ENCODE measurements around the gene HSD17B11. TPM values are rescaled to one million over a fixed set of nuclear protein-coding genes. Genes with fewer than 3 reads are reported as not detected.

HSD17B11 gene
- total and polyA plus RNA-seq, 8 donors: 46.4 to 84.3 (median 76.8) TPM

DNA sequence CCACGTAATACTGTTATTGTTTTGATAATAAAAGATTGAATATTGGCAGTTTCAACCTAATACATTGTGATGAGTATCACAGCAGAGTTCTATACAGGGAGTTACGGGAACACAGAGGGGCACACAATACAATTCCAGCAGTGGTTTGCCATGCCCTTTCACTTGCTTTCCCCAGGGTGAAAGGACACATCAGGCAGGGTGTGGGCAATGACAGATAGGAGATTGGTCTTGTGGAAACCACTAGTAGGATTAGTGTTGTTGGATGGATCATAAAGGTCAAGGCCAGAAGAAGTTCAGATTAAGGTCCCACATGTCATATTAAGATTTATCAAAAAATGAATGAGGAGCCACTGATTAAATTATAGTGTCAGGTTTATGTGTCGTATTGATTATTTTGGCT, 8.1 kb downstream of the HSD17B11 start:
- Histone ChIP-seq H3K4me1 (peaks cover 0 to 26% of the 10 kb centered on the region in 2 donors), H3K27ac (no peak overlapping the region), H3K4me3 (no peak overlapping the region), H3K36me3 (peaks cover 0 to 24% of the 10 kb centered on the region in 2 donors), H3K27me3 (no peaks in the 10 kb centered on the region), H3K9me3 (no peaks in the 10 kb centered on the region)
- intact Hi-C loops (cut with DNase I): no loop called here
- TF ChIP-seq, protein P1, sequence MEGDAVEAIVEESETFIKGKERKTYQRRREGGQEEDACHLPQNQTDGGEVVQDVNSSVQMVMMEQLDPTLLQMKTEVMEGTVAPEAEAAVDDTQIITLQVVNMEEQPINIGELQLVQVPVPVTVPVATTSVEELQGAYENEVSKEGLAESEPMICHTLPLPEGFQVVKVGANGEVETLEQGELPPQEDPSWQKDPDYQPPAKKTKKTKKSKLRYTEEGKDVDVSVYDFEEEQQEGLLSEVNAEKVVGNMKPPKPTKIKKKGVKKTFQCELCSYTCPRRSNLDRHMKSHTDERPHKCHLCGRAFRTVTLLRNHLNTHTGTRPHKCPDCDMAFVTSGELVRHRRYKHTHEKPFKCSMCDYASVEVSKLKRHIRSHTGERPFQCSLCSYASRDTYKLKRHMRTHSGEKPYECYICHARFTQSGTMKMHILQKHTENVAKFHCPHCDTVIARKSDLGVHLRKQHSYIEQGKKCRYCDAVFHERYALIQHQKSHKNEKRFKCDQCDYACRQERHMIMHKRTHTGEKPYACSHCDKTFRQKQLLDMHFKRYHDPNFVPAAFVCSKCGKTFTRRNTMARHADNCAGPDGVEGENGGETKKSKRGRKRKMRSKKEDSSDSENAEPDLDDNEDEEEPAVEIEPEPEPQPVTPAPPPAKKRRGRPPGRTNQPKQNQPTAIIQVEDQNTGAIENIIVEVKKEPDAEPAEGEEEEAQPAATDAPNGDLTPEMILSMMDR (IDR thresholded peaks at IDR 0.05): no peak
- DNase-seq (no peak), ATAC-seq (no peak)

- no peaks in the 10 kb centered on the region for H3K27me3 ChIP-seq
- TF ChIP-seq, protein P1 (IDR thresholded peaks at IDR 0.05): no peak
- H3K4me3 ChIP-seq: no peak overlapping the region
- intact Hi-C loops (cut with DNase I): no loop called here
- ATAC-seq (no peak), DNase-seq (no peak)
- H3K9me3 ChIP-seq: no peaks in the 10 kb centered on the region
- H3K36me3 ChIP-seq: peaks cover 0 to 24% of the 10 kb centered on the region in 2 donors
- no peak overlapping the region for H3K27ac ChIP-seq
- H3K4me1 ChIP-seq: peaks cover 0 to 18% of the 10 kb centered on the region in 2 donors
Measured at GRCh38 chr4:87382116-87382515, 8.9 kb downstream of the HSD17B11 start.

DNA sequence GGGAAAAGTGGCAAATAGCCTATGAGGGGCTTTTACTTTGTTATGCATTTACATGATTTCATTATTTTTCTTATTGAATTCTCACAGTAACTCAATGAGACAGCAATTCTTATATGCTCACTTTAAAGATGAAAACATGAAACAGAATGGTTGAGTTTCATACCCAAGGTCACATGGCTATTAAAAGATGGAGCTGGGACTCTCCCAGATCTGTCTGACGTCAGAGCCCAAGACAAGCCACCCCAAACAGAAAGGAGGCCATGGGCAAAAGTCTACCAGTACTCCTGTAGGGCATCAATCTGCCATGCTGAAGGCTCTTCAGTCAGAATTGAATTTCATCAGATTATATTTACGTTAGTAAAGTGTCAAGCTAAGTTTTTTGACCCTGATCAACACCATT, 13.2 kb downstream of the HSD17B11 start:
- Histone ChIP-seq H3K9me3 (no peaks in the 10 kb centered on the region), H3K27ac (no peak overlapping the region), H3K4me1 (peaks cover 5 to 8% of the 10 kb centered on the region in 2 donors), H3K27me3 (no peaks in the 10 kb centered on the region), H3K36me3 (peaks cover 0 to 37% of the 10 kb centered on the region in 2 donors), H3K4me3 (no peak overlapping the region)
- no peak for DNase-seq
- no peak for ATAC-seq
- TF ChIP-seq, protein P1 (IDR thresholded peaks at IDR 0.05): no peak
- intact Hi-C loops (cut with DNase I): no loop called here

- peak overlapping the region in 1 of 2 donors; percentile 67 for H3K27ac ChIP-seq
- peak; percentile 92 for ATAC-seq
- no peak overlapping the region for H3K4me3 ChIP-seq
- DNase-seq: peak in 2 of 4 donors; percentile 41 to 72
- TF ChIP-seq, protein P1 (IDR thresholded peaks at IDR 0.05): peak; percentile 44 to 72
- peaks cover 5 to 8% of the 10 kb centered on the region in 2 donors for H3K4me1 ChIP-seq
- peaks cover 0 to 43% of the 10 kb centered on the region in 2 donors for H3K36me3 ChIP-seq
- intact Hi-C loops (cut with DNase I): no loop called here
- H3K27me3 ChIP-seq: no peaks in the 10 kb centered on the region
- no peaks in the 10 kb centered on the region for H3K9me3 ChIP-seq
Measured at GRCh38 chr4:87375719-87376291, 15.2 kb downstream of the HSD17B11 start.

GRCh38 chr4:87370068-87370467, 20.9 kb downstream of the HSD17B11 start:
- ATAC-seq (no peak), DNase-seq (no peak)
- intact Hi-C loops (cut with DNase I): no loop called here
- TF ChIP-seq, protein P1 (IDR thresholded peaks at IDR 0.05): no peak
- H3K36me3 ChIP-seq: peaks cover 0 to 83% of the 10 kb centered on the region in 2 donors
- no peak overlapping the region for H3K4me3 ChIP-seq
- H3K27ac ChIP-seq: peak overlapping the region in 1 of 2 donors; percentile 41
- H3K9me3 ChIP-seq: no peaks in the 10 kb centered on the region
- no peaks in the 10 kb centered on the region for H3K27me3 ChIP-seq
- peaks cover 0 to 4% of the 10 kb centered on the region in 2 donors for H3K4me1 ChIP-seq

Data from left lung (tissue), 10 donors.